ENCODE results near the gene ROS1.

Gene ROS1

DNA sequence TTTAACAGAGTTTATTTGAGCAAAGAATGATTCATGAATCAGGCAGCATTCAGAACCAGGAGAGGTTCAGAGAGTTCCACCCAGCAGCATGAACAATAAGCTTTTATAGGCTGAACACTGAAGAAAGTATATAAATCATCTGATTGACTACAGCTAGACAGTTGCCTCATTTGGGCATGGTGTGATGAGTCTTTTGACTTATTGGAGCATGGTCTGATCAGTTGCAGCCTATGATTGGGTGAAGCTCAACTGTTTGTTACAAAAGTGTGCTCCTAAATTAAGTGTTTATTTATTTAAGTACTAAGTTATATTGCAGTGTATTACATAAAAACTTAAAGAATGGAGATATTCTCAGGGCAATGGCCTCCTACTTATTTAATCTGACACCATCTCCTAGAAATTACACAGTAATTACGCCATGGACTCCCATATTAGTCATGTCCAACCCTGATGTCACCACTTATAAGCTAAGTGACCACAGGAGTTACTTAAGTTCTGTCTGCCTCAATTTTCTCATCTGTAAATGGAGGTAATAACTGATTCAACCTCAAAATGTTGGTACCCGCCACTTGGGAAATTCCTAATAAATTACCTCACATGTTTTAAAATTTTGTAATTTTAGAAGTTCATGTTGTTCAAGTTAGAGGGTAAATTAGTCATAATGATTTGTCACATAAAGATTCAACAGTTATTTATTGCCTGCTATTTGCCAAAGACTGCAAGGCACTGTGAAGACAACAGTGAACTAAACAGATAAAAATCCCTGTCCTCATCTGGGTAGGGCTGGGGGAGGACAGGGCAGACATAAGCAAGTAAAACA is 15.2 kb upstream of the ROS1 start:
- DNase-seq, result no peak

DNA sequence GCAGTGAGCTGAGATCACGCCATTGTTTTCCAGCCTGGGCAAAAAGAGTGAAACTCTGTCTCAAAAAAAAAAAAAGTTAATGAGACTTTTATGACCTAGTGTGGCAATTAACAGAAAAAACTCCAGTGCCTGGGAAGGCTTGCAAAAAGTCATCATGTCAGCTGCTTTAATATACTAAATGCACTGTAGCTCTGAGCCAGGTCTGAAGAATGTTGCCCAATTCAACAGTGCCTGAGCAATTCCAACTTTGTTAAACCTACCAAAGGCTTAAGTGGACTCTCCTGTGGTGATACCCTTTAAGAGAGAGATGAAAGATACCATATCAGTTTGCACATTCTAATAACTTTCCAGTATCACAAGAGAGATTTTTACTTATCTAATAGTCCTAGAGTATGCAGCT is 6.5 kb upstream of the ROS1 start:
- no peak for DNase-seq

DNA sequence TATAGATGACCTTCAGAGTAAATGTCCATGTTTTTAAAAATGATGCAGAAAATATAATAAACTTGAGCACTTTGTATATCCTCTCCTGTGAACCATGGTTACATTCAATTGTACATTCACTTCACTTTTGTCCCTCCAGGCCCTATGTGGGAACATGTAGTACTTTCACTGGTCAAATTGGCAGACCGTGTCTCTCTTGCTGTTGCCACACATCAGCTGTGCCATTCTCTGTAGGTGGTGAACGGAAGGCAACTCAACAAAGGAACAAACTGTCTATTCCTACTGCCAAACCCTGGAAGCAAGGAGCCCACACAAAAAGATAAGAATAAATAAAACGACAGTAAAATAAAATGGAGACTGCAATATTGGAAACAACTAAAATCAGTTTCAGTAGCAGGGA is 2.0 kb downstream of the ROS1 start:
- no peak for DNase-seq

DNA sequence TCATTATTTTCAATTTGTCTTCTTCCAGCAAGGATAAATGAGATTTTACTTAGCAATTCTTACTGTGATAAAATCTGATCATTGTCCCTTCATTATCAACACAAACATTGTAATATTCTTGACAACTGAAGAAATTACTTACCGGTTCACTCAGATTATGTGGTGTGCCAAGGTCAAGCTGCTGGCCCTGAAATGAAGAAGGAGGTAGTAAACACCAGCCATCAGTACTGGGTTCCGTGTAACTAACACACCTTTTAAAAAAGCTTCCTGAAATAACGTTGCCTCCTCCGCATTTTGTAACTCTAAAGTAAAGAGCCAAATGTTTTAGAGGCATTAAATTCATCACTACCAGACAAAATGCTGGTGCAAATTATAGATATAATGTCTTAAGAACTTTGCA is 7.4 kb downstream of the ROS1 start:
- DNase-seq, result no peak

DNA sequence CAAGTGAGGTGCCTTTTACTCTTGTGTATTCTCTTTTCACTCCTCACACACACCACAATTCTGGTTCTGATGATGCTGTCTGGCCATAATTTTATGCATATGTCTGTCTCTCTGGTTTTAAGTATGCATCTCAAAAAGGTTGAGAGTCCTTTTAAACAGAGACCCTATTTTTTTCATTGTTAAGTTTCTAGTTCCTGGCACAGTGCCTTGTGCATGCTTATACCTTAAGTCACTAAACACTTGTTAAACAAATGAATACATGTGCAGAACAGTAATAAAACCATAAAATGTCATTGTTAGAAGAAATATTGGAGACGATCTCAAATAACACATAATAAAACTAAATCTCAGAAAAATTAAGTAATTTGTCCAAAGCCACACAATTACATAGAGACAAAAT is 7.9 kb downstream of the ROS1 start:
- no peak for DNase-seq

DNA sequence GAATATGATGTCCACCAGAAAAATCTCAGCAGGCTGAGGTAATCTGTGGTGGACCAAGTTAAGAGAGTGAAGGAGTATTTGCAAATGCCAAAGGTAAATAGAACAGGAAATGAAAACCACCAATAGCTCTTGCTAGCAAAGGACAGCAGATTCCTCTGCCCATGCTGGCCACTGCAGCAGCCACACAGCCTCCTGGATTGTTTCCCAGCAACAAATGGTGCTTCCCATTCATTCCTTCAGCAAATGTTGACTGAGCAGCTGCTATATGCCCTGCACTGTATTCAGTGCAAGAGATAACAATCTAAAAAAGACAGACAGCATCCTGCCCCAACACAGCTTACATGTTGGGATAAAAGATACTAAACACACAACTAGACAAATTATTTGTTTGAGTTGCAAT is 11.0 kb downstream of the ROS1 start:
- no peak for DNase-seq

DNA sequence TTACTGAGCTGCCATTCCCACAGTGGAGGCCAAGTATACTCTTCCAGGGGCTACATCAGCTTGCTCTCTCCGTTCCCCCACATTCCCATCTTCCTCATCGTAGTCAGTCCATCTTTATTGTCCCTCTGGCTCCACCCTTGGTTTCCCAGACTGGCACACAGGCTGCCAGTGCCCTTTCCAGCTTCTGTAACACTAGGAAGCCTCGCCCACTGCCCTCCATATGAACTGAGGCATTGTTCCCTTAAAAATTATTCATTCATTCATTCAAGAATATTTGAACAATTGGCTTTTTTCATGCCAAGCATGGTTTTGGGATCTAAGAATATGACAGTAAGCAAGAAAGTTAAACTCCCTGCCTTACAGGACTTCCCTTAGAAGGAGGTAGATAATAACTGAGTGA is 14.3 kb downstream of the ROS1 start:
- no peak for DNase-seq

DNA sequence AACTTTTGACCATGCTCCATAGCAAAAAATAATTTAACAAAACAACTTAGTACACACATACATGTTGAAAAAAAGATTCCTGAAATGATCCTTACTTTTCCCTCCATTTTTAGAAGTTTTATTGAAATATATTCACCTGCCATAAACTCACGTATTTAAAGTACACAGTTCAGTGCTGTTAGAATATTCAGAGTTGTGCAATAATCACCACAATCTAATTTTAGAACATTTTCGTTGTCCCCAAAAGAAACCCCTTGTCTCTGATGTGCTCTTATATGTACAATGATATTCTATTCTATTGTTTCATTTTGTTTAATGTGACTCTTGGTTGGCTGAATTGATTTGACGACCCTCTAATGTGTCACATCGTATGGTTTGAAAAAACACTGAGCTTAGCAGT is 15.9 kb downstream of the ROS1 start:
- DNase-seq, result no peak

DNA sequence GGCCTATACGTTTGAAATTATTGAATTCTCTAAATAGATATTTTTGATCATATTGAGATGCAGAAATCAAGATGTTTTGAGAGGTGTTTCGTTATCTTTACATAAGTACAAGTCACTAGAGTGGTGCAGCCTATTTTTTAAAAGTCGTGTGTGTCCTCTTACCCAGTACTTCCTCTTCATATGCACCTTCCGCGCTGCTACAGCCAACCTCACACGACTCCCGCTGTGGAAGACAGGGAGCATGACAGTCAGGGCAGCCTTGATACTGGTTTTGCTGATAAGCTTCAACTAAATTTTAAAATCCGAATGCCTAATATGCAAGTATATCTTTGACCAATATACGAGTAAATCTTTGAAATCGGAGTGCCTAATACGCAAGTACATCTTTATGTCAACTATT is 16.3 kb downstream of the ROS1 start:
- DNase-seq, result no peak

DNA sequence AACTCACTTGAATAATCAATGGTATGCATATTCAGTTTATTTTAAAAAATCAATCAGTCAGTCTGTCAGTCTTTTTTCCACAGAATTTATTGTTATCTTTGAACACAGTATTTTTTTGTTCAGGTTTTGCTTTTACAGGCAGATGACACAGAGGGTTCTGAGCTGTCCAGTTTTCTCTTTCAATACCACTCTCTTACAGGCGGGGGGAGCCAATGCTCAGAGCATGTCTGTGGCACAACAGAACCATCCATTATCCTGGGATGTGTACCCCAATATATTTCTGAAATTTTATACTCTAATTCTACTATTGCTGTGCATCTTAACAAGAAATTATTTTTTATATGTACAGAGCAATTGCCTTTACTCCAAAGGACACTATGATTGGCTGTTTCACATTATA is 21.2 kb downstream of the ROS1 start:
- no peak for DNase-seq

DNA sequence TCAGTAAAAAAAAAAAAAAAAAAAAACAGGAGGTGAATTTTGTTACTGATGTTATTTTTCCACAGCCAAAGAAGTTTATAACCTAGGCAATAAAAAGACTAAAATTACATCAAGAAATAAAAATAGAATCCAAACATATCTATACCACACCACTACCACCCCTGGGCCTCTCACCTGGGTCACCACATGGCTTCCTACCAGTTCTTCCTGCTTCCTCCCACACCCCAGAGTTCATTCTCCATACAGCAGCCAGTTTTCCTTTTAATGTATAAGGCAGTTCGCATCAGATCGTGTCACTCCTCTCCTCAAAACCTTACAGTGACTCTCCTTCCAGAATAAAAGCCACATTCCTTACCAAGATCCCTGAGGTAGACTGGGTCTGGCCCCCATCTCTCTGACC is 23.9 kb downstream of the ROS1 start:
- no peak for DNase-seq

DNA sequence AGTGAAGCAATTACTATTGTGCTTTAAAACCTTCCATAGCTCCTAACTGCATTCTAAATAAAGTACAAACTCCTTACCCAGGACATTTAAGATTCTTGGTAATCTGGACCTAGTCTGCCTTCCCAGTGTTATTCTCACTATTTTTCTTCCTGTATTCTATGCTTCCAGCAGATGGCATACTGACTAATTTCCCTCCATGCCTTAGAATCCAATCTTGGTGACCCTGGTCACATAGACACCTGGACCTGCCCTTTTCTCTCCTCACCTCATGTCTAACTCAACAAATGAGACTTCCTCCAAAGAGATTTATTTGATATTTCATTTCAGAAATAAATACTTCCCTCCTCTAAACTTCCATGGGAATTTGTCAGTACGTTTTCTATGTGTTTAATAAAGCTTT is 25.8 kb downstream of the ROS1 start:
- DNase-seq, result no peak

DNA sequence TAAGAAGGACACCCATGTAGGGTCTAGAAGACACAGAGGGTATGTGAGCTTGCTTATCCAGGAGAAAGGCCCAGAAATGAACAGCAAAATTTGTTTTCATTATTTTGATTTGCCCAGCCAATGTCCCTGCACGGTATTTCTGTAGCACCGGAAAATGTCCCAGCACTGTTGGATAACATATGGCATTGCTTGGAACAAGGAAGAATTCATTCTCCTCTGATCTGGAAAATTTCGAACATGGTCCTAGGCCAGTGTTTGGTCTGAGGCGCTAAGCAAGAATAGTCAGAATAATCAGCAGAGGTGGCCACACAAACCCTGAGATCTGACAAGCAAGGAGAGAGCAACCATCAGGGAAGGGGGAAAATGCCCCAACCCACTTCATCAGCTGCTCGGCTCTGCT is 26.6 kb downstream of the ROS1 start:
- no peak for DNase-seq

DNA sequence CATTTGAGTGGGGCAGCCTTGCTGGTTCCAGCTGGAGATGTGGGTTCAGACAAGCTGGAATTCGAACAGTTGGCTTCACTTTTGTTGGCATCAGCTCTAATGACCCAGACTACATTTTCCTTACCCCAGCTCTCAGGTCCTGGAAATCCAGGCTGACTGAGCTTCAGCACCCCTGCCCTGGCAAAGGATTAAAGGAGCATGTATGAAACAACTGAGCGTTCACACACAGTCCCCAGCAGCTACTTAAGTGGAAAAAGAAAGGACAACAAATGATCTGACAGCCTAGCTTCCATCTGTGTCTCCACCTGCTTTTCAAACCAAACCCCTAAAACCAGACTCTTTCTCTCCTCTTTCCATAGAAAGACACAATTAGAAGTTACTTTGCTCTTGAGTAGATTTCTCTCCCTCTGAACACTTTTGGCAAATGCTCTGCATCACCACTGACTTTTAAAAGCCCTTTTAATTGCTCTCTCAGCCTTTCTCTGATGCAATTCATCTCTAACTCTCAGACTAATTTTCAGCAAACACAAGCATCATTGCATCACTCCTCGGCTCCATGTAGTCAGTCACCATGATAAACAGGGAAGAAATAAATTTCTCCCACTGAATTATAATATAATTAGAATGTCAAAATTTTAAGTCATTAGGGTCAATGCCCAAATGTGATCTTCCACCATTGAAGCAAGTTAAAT is 28.1 kb downstream of the ROS1 start:
- no peak for DNase-seq

DNA sequence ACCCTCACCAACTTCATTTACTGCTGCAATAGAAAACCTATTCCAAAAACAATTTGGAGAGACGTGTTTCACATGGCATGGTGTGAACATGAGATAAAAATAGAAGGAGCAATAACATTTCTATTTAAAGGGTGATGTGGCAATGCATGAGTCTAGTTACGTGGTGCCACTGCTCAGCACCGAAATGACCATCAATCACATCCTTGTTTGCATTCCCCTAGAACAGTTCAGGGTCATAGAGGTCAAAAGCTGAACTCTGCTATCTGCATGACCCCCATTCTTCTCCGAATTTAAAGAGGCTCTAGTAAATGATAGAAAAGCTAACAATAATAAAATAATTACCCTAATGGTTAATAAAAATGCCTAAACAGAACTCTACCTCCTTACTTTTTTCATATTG is 29.5 kb downstream of the ROS1 start:
- no peak for DNase-seq

DNA sequence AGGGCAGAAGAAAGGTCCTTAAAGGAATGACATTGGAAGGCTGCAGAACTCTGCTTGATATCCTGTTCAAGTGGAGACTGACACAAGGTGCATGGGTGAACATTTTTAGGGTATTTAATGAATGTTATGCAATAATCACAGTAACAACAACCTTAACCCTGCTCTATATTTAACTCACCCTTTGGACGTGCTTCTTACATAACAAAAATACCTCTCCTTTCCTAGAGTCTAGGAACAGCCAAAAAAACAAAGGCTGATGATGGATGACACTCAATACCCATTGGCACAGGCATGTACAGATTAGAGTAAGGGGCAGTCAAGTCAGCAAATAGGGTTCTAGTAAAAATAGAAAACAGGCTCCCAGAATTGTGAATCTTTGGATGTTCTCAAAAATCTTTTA is 30.6 kb downstream of the ROS1 start:
- no peak for DNase-seq

DNA sequence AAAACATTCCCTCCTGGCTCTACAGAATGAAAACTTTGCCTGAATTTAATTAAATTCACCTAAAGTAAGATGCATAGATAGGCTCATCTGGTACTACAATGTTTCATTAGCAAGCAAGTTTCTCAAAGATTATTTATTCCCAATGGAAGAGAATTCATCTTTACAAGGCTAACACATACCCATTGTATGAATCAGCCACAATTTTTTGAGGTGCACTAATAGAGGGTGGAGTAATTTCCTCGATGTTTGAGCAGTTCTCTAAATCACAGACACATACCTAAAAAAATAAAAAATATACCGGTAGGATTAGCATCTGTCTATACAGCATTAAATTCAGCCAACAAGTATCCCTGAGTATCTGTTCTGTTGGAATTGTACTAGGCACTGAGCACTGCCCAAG is 32.7 kb downstream of the ROS1 start:
- DNase-seq, result no peak

DNA sequence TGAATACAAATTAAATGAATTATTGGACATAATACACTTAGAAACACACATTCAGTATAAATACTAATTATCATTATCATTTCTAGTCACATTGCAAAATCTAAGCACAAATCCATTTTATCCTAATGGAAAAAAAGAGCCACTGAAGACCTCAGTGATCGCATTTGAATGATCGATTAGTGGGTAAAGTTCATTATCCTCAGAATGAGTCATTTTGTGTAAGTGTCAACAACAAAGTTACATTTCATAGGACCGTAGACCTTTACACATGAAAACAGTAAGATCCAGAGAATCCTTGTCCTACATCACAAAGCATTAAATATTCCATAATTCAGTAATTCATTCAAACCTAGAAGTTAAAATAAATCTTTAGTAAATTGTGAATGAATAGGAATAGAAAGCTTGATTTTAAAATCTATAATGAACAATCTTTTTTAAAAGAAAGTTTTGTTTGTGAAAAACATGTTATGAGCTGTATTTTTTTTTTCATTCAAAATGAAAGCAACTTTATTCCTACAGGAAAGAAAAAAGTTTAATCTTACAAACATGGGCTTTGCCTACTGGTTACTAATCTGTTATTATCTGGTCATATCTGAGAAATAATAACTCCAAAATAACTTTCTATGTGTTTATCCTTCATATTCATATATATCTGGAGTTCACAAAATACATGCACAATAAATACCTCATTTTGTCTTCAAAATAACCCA is 33.7 kb downstream of the ROS1 start:
- no peak for DNase-seq

DNA sequence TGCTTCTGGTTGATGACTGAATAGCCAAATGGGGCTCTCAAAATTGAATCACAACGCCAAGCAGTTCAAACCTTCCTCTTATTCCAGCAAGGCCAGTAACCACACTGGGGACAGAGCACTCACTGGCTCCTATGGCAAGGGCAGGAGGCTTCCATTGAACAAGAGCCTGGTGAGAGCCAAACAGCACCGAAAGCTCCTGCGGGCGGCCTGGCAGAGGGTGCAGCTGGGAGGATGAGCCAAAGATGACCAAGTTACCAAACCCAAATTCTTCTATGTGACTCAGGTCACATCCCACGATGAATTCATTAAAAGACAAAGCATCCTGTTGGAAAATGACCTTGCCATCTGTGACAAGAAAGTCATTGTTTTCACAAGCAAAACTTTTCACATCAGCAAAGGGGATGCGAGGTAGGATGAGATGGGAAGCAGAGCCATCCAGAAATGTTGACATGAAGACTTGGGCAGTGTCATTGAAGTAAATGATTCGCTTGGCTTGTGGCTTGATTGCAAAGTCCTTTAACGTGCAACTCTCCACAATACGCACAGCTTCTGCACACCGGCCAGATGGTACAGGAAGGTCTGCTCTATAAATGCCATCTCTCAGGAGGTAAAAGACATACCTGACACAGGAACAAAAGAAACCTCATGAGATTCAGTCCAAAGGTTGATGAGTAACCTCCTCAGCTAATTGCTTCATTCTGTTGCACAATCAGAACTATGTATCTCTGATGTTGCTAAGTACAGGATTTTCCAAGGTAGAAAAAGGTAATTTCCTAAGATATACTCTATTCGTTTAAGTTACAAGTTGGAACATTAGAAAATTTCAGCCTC is 36.3 kb downstream of the ROS1 start:
- no peak for DNase-seq

DNA sequence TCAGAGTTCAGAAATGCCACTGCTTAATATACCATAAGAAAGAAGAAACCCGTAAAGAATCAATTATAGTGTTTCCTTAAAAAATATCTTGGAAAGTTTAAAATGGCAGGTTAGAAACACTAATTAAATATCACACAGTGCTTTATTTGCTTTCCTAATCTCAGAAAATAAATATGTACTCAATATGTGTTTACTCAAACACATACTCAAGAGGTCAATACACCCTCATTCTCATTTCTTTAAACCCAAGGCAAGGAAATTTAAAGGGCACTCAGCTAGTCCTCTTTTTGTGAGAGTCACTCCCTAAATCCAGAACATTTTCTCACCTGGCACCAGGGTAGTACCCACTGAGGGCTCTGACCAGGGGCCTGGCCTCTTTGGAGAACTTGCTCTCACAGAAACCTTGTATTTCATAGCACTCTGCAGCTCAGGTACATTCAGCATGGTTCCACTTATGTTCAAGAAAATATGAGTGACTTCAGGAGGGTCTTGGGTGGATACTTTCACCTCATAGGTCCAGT is 38.2 kb downstream of the ROS1 start:
- no peak for DNase-seq

DNA sequence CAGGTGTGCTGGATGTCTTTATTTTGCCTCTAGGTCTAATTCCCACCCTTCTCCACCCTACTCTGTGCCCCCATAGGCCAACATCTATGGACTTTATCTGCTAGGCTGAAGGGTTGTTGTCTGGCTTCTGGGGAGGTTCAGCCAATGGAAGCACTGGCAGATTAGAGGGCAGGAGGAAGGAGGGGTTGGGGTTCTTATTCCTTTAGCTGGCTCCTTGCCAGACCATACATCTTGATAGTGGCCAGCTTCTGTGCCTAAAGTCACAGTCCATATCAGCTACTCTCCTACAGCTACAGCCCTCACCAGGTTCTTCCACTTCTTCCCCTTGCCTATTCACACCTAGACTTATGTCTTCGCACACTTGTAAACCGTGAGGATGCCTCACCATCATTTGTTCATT is 41.1 kb downstream of the ROS1 start:
- no peak for DNase-seq

DNA sequence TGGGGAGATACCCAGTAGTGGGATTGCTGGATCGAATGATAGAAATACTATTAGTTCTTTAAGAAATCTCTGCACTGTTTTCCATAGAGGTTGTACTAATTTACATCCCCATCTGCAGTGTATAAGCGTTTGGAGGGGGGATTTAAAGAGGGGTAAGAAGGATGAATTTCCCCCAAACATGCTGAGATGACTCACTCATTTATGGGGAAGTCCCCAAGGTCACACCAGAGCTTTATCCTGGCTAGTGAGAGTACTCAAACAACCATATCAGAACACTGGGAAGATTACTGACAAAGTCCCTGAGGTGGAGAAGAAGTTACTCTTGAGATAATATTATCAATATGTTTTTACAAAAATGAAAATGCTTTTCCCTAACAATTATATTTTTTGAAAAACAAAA is 44.0 kb downstream of the ROS1 start:
- DNase-seq, result no peak

DNA sequence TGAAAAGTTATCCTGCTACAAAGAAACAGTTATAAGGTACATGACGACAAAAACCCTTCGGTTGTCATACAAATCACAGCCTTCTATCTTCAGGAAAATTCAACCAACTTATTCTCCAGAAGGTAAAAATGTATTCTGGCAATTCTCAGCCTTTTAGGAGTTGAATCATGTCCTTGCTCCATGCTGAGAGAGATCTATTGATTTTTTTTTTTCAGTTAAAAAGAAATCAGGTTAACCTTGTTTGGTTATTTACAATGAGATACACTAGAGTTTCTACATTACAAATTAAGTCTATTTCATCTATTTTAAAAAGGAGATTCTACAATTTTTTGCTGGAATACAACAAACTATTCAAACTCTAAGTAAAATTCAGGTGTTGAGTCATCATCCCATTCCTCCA is 45.4 kb downstream of the ROS1 start:
- DNase-seq, result no peak
